Kidney epithelial cell (primary cell): ENCODE results near the gene NF1. TPM values are rescaled to one million over a fixed set of nuclear protein-coding genes. Genes with fewer than 3 reads are reported as not detected.

Source experiments
- DNase-seq: peaks from one replicate; pipeline ENCODE4 v3.0.0-alpha.2; 2010; ENCODE audit warnings: low read depth
- H3K27me3 ChIP-seq: 2 replicates; pipeline ENCODE4 v1.6.0; 2011; ENCODE audit warnings: low read length; ENCODE audit not compliant: control insufficient read depth, insufficient read depth
- H3K36me3 ChIP-seq: 2 replicates; pipeline ENCODE4 v1.5.1; 2011; ENCODE audit warnings: low read length; ENCODE audit not compliant: control insufficient read depth, insufficient read depth
- H3K4me3 ChIP-seq: 2 replicates; pipeline ENCODE4 v1.5.1; 2011; ENCODE audit warnings: low read depth, mild to moderate bottlenecking, control low read depth, low read length
- CTCF ChIP-seq: IDR thresholded peaks from 2 replicates; pipeline ENCODE4 v1.5.1; 2011; ENCODE audit warnings: mild to moderate bottlenecking, moderate library complexity, low read length, control low read depth, inconsistent platforms; ENCODE audit not compliant: insufficient read depth, poor library complexity, severe bottlenecking
- total RNA-seq: library from RNA; depleted of rRNA; stranded (reverse); fragments of >200 nt; gene quantifications from 2 replicates; pipeline ENCODE4 v1.2.3, GENCODE V29; 2015

NF1 gene
- total RNA-seq, 1 donor from 2014 or later, result 49.6 TPM

- Histone ChIP-seq H3K4me3 (no peak overlapping the region), H3K27me3 (no peaks in the 10 kb centered on the region), H3K36me3 (no peaks in the 10 kb centered on the region)
- no peak for TF ChIP-seq CTCF
- no peak for DNase-seq
These were observed 35.8 kb downstream of the NF1 start for GRCh38 chr17:31130286-31131224.

- no peak for DNase-seq
- Histone ChIP-seq H3K4me3 (no peak overlapping the region), H3K36me3 (no peaks in the 10 kb centered on the region), H3K27me3 (no peaks in the 10 kb centered on the region)
- no peak for TF ChIP-seq CTCF
These were observed 36.5 kb downstream of the NF1 start for GRCh38 chr17:31131299-31131698.

GRCh38 chr17:31132977-31133376, 38.2 kb downstream of the NF1 start:
- no peaks in the 10 kb centered on the region for H3K27me3 ChIP-seq
- no peak for DNase-seq
- H3K36me3 ChIP-seq, result no peaks in the 10 kb centered on the region
- TF ChIP-seq CTCF, result no peak
- H3K4me3 ChIP-seq, result no peak overlapping the region

GRCh38 chr17:31134576-31134975, 39.8 kb downstream of the NF1 start:
- no peak for DNase-seq
- TF ChIP-seq CTCF, result no peak

GRCh38 chr17:31136319-31136718, 41.5 kb downstream of the NF1 start:
- TF ChIP-seq CTCF, result no peak
- H3K4me3 ChIP-seq, result no peak overlapping the region
- DNase-seq, result no peak
- no peaks in the 10 kb centered on the region for H3K27me3 ChIP-seq
- no peaks in the 10 kb centered on the region for H3K36me3 ChIP-seq

More at GRCh38 chr17:31134576-31134975, 39.8 kb downstream of the NF1 start:
- Histone ChIP-seq H3K36me3 (no peaks in the 10 kb centered on the region), H3K4me3 (no peak overlapping the region), H3K27me3 (no peaks in the 10 kb centered on the region)
